Endothelial cell of umbilical vein (primary cell): ENCODE results near the gene DAB2. TPM values are rescaled to one million over a fixed set of nuclear protein-coding genes. Genes with fewer than 3 reads are reported as not detected.

Experiments
- BruUV-seq: library from RNA; stranded (reverse); fragments of 400-500 nt; replicated peaks from 2 replicates; lab custom pipeline; 2021; lab: Mats Ljungman, UMichigan
- CTCF ChIA-PET: fragments of 300-600, 350-600 bp; sonication (Branson Sonifier 250); formaldehyde crosslinking; loops from one replicate; lab custom pipeline; 2021; ENCODE audit warnings: antibody characterized with exemption, inconsistent platforms; lab: Charles Lee
- POLR2A ChIA-PET: fragments of 300-600, 350-600 bp; sonication (Branson Sonifier 250); formaldehyde crosslinking; loops from one replicate; lab custom pipeline; 2021; ENCODE audit warnings: antibody characterized with exemption, inconsistent platforms; lab: Charles Lee
- DNase-seq: peaks from one replicate; pipeline ENCODE4 v3.0.0-alpha.2; 2011; ENCODE audit warnings: low read depth, low spot score
- FAIRE-seq: peaks from 2 replicates; lab custom pipeline; 2011; peaks lifted over from hg19 to GRCh38; lab: Jason Lieb, UNC
- H2AFZ ChIP-seq: 2 replicates; pipeline ENCODE4 v1.6.0; 2012; ENCODE audit warnings: low read depth, low read length, control low read depth, inconsistent platforms
- H3K27ac ChIP-seq: 2 replicates; pipeline ENCODE4 v1.5.1; 2011; ENCODE audit warnings: low read depth, mild to moderate bottlenecking, control low read depth, low read length, moderate library complexity; ENCODE audit not compliant: insufficient read depth
- H3K27me3 ChIP-seq, 2 experiments: 2 replicates each; pipeline versions ENCODE4 v1.6.0 to v1.6.1; 2011; ENCODE audit warnings: low read length in 2 of 2, mixed read lengths in 1 of 2; ENCODE audit not compliant: control insufficient read depth in 2 of 2, insufficient read depth in 2 of 2
- H3K36me3 ChIP-seq, 2 experiments: 2 replicates in 1 of 2; 3 replicates in 1 of 2; pipeline ENCODE4 v1.5.1; 2011; ENCODE audit warnings: low read length in 2 of 2, mild to moderate bottlenecking in 1 of 2, moderate library complexity in 1 of 2; ENCODE audit not compliant: control insufficient read depth in 2 of 2, insufficient read depth in 2 of 2; ENCODE audit errors: extremely low read depth in 1 of 2
- H3K4me1 ChIP-seq: 3 replicates; pipeline ENCODE4 v1.5.1; 2011; ENCODE audit warnings: mild to moderate bottlenecking, low read length; ENCODE audit not compliant: control insufficient read depth, insufficient read depth; ENCODE audit errors: extremely low read depth
- H3K4me2 ChIP-seq: 2 replicates; pipeline ENCODE4 v1.6.1; 2011; ENCODE audit warnings: low read length, control low read depth, mixed read lengths; ENCODE audit not compliant: insufficient read depth
- H3K4me3 ChIP-seq, 3 experiments: fragments of 200-600 bp in 1 of 3; sonication (generic), shearing (Covaris generic) in 1 of 3; replicated peaks in 1 of 3; 2 replicates each; pipeline ENCODE4 v1.5.1; 2011 to 2016; ENCODE audit warnings: control low read depth in 3 of 3, low read length in 3 of 3, mild to moderate bottlenecking in 2 of 3, inconsistent platforms in 1 of 3, low read depth in 1 of 3, moderate library complexity in 1 of 3; ENCODE audit not compliant: insufficient read depth in 1 of 3
- H3K79me2 ChIP-seq: 2 replicates; pipeline ENCODE4 v1.6.0; 2012; ENCODE audit warnings: low read length, inconsistent platforms; ENCODE audit not compliant: control insufficient read depth, insufficient read depth
- H3K9ac ChIP-seq: replicated peaks from 2 replicates; pipeline ENCODE3; 2011; ENCODE audit warnings: low read length, control low read depth; ENCODE audit not compliant: insufficient read depth; ENCODE audit errors: extremely low read depth
- H3K9me1 ChIP-seq: replicated peaks from 3 replicates; pipeline ENCODE4 v1.6.0; 2011; ENCODE audit warnings: mild to moderate bottlenecking, low read length; ENCODE audit not compliant: control insufficient read depth, insufficient read depth; ENCODE audit errors: extremely low read depth
- H3K9me3 ChIP-seq: replicated peaks from 2 replicates; pipeline ENCODE4 v1.5.1; 2012; ENCODE audit warnings: low read length, inconsistent platforms; ENCODE audit not compliant: control insufficient read depth, insufficient read depth
- H4K20me1 ChIP-seq: replicated peaks from 2 replicates; pipeline ENCODE3; 2011; ENCODE audit warnings: mild to moderate bottlenecking, low read length; ENCODE audit not compliant: control insufficient read depth, insufficient read depth; ENCODE audit errors: extremely low read depth
- EZH2 ChIP-seq: IDR thresholded peaks from 2 replicates; pipeline ENCODE4 v1.6.1; 2012; ENCODE audit warnings: borderline replicate concordance, low read depth, mild to moderate bottlenecking, moderate library complexity, low read length, inconsistent platforms; ENCODE audit not compliant: severe bottlenecking
- FOS ChIP-seq: IDR thresholded peaks from 2 replicates; pipeline ENCODE4 v1.6.1; 2011; ENCODE audit warnings: mild to moderate bottlenecking, low read length, moderate library complexity, borderline replicate concordance; ENCODE audit not compliant: insufficient read depth
- GATA2 ChIP-seq: IDR thresholded peaks from 2 replicates; pipeline ENCODE4 v1.7.0; 2011; ENCODE audit warnings: low read depth, mild to moderate bottlenecking, moderate library complexity, mixed read lengths, low read length; ENCODE audit not compliant: insufficient read length, insufficient read depth
- JUN ChIP-seq: IDR thresholded peaks from 2 replicates; pipeline ENCODE4 v1.6.1; 2011; ENCODE audit warnings: borderline replicate concordance, low read depth; ENCODE audit not compliant: insufficient read length, insufficient read depth
- MYC ChIP-seq: IDR thresholded peaks from one replicate; pipeline ENCODE4 v1.6.1; 2011; ENCODE audit warnings: mild to moderate bottlenecking, low read depth, low read length
- POLR2A ChIP-seq: IDR thresholded peaks from 2 replicates; pipeline ENCODE4 v1.6.1; 2012; ENCODE audit warnings: low read depth, mild to moderate bottlenecking, control low read depth, low read length
- POLR2AphosphoS5 ChIP-seq: IDR thresholded peaks from 2 replicates; pipeline ENCODE4 v1.6.1; 2012; ENCODE audit warnings: low read depth, mild to moderate bottlenecking, control low read depth, low read length, moderate library complexity; ENCODE audit not compliant: insufficient read depth
- dilution Hi-C: fragments of 300-500 bp; cut with MboI; formaldehyde crosslinking; loops from one replicate; pipeline ENCODE4 v1.15.0; 2019; ENCODE audit warnings: low sequenced_read_pairs; ENCODE audit not compliant: extremely low pct_ligation_motif_present
- intact Hi-C: fragments of 100-400 bp; cut with micrococcal nuclease; formaldehyde crosslinking; loops from one replicate; pipeline ENCODE4 v1.10.0; 2022
- polyA plus RNA-seq, 4 experiments: library from polyadenylated mRNA; depleted of rRNA in 3 of 4; stranded (reverse) in 3 of 4; unstranded in 1 of 4; fragments of >200 nt; gene quantifications; 2 replicates each; pipeline versions ENCODE4 v1.2.1 to v1.2.3, GENCODE V29; 2011 to 2012; ENCODE audit warnings: missing spikeins in 1 of 4
- total RNA-seq: library from RNA; stranded (reverse); gene quantifications from 2 replicates; pipeline ENCODE4 v1.2.3, GENCODE V29; 2021
- TF ChIP-seq, protein P1 (sequence below), 2 donors: IDR thresholded peaks; 1 replicate in 1 of 2; 2 replicates in 1 of 2; pipeline ENCODE4 v1.5.1; 2011; ENCODE audit warnings: low read length in 2 of 2, mild to moderate bottlenecking in 2 of 2, moderate library complexity in 2 of 2, control low read depth in 1 of 2, inconsistent platforms in 1 of 2, low read depth in 1 of 2; ENCODE audit not compliant: insufficient read depth in 1 of 2; ENCODE audit errors: extremely low read depth in 1 of 2
- TF ChIP-seq, protein P2 (sequence below): IDR thresholded peaks from 2 replicates; pipeline ENCODE4 v1.6.1; 2011; ENCODE audit not compliant: insufficient read depth, insufficient read length

The DAB2 gene
- total and polyA plus RNA-seq, 2 donors (not counting 3 experiments of a cell fraction or from before 2014, with no cell fraction given), result 168 to 283 TPM

DNA sequence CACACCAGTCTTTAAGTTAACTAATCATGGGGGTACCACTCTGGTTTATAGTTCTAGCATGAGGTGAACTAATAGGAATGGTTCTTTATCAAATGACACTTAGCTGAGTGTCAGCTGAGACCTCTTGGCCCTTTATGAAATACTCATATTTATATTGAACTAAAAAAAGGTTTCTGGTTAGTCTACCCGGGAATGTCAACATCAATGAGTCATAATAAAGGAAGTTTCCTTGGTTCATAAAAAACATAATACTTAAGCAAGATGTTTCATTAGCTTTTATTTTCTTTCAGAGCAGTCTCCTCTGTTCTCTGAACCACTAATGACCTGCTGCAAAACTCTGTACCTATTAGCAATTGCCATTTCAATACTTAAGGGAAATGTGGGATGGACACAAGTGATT is 13.7 kb downstream of the DAB2 start:
- CTCF ChIA-PET, result interaction anchor here (0.5 to 3.0 kb wide), 9 partner anchors 9 to 137 kb away, joined by 3 to 24 read pairs (median 3); partner anchors contain the start of gene DAB2
- Histone ChIP-seq H3K4me3 (peak overlapping the region in 1 of 3 experiments; percentile 23), H4K20me1 (peaks cover 36% of the 10 kb centered on the region), H3K27me3 (no peaks in the 10 kb centered on the region), H3K27ac (peak overlapping the region; percentile 47), H3K9ac (no peak overlapping the region), H3K4me2 (peak overlapping the region; percentile 72), H3K36me3 (peaks cover 4 to 12% of the 10 kb centered on the region in 2 experiments), H3K9me1 (no peaks in the 10 kb centered on the region), H3K4me1 (peaks cover 43% of the 10 kb centered on the region), H3K9me3 (no peaks in the 10 kb centered on the region), H3K79me2 (peaks cover 98% of the 10 kb centered on the region), H2AFZ (no peak overlapping the region)
- POLR2A ChIA-PET, result interaction anchor here (0.7 to 5.8 kb wide), 3 partner anchors 13 to 16 kb away, joined by 4 to 40 read pairs (median 4); partner anchors contain the start of gene DAB2
- TF ChIP-seq POLR2AphosphoS5 (peak; percentile 51), POLR2A (no peak), FOS (peak; percentile 91), MYC (no peak), EZH2 (no peak), GATA2 (no peak), JUN (peak; percentile 87)
- TF ChIP-seq, protein P1, sequence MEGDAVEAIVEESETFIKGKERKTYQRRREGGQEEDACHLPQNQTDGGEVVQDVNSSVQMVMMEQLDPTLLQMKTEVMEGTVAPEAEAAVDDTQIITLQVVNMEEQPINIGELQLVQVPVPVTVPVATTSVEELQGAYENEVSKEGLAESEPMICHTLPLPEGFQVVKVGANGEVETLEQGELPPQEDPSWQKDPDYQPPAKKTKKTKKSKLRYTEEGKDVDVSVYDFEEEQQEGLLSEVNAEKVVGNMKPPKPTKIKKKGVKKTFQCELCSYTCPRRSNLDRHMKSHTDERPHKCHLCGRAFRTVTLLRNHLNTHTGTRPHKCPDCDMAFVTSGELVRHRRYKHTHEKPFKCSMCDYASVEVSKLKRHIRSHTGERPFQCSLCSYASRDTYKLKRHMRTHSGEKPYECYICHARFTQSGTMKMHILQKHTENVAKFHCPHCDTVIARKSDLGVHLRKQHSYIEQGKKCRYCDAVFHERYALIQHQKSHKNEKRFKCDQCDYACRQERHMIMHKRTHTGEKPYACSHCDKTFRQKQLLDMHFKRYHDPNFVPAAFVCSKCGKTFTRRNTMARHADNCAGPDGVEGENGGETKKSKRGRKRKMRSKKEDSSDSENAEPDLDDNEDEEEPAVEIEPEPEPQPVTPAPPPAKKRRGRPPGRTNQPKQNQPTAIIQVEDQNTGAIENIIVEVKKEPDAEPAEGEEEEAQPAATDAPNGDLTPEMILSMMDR (IDR thresholded peaks at IDR 0.05; ENCODE audit: extremely low read depth in 1 of 2, insufficient read depth in 1 of 2, low read depth in 1 of 2, low read length in 2 of 2), result no peak
- TF ChIP-seq, protein P2, sequence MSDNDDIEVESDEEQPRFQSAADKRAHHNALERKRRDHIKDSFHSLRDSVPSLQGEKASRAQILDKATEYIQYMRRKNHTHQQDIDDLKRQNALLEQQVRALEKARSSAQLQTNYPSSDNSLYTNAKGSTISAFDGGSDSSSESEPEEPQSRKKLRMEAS, result no peak
- BruUV-seq, result no TSS peak
- dilution Hi-C loops, result loop anchor here (25.0 kb wide), 1 partner anchor 126 kb away; no protein-coding TSS in a partner anchor
- DNase-seq (peak; percentile 89), FAIRE-seq (peak; percentile 70)
- intact Hi-C loops, result loop anchor here (1.0 kb wide), 1 partner anchor 9 kb away; no protein-coding TSS in a partner anchor
